GM12875 (cell line): ENCODE data around the gene ZNF792.

ENCODE experiments used
- H3K4me3 ChIP-seq: one replicate; pipeline ENCODE4 v1.5.1; 2011; ENCODE audit warnings: low read depth, low read length, control low read depth
- TF ChIP-seq, protein P1 (sequence below): IDR thresholded peaks from 2 replicates; pipeline ENCODE4 v1.5.1; 2011; ENCODE audit warnings: low read depth, mild to moderate bottlenecking, control low read depth, inconsistent platforms, low read length, moderate library complexity, borderline replicate concordance; ENCODE audit not compliant: insufficient read depth

Gene ZNF792

DNA sequence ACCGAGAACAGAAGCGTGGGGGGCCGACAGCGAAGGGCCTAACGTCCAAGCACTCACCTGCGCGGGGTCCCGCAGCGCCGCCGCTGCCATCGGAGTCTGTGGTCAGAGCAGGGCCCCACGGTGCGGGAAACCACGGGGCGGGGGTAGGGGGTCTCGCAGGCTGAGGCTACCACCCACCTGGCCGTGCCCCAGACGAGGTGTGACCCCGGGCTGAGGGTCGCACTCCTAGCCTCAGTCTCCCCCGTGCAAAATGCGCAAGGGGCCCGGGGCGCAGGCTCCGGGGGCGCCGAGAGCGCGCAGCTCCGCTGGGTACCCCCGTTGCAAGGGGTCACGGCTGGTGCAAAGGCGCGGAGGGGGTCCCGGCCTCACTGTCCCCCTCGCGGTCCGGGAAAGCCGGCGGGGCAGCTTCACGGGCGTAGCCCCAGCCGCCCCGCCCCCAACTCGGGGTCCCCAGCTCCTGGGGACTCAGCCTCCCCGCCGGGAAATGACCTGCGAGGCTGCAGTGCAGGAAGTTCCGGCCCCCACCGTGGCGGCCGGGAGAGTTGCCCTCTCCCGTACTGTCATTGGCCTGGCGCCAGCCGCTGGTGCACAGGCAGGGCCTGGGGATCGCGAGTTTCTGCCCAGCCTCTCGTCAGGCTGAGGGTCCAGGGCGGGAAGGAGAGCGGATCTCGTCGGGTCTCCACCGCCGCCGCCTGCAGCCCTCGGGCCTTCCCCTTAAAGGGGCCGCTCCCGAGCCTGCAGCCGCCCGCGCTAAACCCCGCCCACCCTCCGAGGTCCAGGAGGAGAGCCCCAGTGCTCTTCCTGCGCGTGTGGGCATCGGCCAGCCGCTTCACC lies at the start of gene ZNF792:
TSS of gene ZNF792 (minus strand) at position 657 of the 834 bp plus-strand sequence. CDS start at position 90, 567 bp downstream.
- TF ChIP-seq, protein P1, sequence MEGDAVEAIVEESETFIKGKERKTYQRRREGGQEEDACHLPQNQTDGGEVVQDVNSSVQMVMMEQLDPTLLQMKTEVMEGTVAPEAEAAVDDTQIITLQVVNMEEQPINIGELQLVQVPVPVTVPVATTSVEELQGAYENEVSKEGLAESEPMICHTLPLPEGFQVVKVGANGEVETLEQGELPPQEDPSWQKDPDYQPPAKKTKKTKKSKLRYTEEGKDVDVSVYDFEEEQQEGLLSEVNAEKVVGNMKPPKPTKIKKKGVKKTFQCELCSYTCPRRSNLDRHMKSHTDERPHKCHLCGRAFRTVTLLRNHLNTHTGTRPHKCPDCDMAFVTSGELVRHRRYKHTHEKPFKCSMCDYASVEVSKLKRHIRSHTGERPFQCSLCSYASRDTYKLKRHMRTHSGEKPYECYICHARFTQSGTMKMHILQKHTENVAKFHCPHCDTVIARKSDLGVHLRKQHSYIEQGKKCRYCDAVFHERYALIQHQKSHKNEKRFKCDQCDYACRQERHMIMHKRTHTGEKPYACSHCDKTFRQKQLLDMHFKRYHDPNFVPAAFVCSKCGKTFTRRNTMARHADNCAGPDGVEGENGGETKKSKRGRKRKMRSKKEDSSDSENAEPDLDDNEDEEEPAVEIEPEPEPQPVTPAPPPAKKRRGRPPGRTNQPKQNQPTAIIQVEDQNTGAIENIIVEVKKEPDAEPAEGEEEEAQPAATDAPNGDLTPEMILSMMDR: no peak

DNA sequence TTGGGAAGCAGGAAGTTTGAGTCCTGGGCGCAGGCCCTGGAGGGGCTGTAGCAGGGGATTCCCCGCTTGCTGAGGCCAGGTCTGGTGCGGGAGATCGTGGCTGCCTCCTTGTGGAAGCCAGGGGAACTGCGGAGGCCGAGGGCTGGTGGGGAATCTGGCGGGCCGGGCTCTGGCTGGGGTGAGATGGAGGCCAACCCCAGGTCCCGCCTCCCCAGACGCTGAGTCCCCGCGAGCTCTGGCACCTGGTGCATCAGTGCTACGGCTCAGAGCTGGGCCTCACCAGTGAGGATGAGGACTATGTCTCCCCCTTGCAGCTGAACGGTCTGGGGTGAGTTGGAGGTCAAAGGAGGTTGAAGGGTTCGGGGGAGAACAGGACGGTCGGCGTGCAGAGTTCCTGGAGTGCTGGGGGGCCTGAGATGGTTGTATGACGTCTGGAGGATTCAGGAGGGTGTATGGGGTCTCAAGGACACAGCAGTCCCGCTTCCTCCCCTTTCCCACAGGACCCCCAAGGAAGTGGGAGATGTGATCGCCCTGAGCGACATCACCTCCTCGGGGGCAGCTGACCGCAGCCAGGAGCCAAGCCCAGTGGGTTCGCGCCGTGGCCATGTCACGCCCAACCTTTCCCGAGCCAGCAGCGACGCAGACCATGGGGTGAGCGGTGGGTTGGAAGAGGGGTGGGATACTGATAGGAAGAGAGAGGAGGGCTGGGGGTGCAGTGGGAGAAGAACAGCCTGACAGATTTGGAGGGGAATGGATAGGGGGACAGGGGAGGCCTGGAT lies 49.2 kb upstream of the ZNF792 start:
- H3K4me3 ChIP-seq: no peak overlapping the region

More for the DNA sequence above, at the start of gene ZNF792:
- peak within 1 kb of the TSS; percentile 91 for H3K4me3 ChIP-seq

DNA sequence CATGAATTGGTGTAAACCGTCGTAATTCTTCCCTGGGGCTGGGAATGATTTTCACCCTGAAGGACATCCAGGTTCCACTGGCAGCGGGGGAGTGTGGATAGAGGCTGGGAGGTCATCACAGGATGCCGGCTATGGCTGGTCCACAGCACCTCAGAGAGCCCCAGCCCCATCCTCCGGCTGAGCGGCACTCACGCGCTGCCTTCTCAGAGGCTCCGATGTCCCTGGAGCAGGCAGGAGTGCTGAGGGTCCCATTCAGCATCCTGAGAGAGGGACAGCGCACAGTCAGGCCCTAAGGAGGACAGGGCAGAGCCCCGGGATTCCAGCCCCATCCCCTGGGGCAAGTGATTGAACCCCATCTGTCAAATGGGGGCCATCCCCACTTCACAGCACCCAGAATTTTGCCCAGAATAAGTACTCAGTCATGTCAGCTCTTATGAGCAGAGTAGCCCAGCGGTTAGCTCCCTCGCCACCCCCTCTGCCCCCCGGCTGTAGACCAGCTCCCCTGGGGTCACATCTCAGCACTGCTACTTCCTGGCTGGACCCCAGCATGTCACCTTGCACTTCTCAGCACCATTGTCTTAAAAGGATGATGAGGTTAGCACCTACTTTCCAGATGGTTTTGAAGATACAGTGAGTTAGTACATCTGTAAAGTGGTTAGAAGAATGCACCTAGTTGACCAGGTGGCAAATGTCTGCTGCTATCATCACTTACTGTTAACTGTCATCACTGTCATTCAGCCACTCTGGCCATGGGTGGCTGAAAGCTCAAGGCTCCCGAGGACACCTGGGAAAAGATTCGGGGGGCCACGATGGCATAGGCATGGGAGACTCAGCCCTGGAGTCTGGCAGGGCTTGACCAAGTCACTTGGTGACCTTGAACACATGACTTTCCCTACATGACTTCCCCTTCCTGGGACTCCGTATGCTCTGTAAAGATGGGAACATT lies 48.0 kb upstream of the ZNF792 start:
- TF ChIP-seq, protein P1: no peak
- no peak overlapping the region for H3K4me3 ChIP-seq

More for the DNA sequence above, 49.2 kb upstream of the ZNF792 start:
- TF ChIP-seq, protein P1: peak; percentile 98

DNA sequence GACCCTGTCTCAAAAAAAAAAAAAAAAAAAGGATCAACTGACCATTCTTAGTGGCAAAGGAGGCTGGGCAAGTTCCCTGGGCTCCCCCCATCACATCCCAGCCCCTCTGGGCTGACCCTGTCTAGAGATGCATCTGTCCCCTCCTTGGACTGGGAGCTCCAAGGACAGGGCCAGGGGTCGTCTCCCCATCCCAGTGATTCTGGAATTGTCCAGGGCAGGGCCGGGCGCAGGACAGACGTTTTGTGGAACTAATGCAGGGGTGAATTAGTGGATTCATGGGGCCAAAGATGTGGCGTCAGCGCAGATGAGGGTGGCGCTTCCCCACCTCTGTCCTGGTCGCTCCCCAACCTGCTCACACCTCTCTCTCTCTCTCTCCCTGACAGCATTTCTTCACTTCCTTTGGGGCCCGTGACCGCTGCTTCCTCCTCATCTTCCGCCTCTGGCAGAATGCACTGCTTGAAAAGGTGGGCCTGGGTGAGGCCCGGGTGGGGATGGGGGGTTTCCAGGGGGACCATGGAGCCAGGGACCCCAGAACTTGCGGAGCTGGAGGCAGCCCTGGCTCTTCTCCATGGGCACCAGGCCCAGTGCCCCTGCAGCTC lies 47.2 kb upstream of the ZNF792 start:
- TF ChIP-seq, protein P1: no peak
- no peak overlapping the region for H3K4me3 ChIP-seq

DNA sequence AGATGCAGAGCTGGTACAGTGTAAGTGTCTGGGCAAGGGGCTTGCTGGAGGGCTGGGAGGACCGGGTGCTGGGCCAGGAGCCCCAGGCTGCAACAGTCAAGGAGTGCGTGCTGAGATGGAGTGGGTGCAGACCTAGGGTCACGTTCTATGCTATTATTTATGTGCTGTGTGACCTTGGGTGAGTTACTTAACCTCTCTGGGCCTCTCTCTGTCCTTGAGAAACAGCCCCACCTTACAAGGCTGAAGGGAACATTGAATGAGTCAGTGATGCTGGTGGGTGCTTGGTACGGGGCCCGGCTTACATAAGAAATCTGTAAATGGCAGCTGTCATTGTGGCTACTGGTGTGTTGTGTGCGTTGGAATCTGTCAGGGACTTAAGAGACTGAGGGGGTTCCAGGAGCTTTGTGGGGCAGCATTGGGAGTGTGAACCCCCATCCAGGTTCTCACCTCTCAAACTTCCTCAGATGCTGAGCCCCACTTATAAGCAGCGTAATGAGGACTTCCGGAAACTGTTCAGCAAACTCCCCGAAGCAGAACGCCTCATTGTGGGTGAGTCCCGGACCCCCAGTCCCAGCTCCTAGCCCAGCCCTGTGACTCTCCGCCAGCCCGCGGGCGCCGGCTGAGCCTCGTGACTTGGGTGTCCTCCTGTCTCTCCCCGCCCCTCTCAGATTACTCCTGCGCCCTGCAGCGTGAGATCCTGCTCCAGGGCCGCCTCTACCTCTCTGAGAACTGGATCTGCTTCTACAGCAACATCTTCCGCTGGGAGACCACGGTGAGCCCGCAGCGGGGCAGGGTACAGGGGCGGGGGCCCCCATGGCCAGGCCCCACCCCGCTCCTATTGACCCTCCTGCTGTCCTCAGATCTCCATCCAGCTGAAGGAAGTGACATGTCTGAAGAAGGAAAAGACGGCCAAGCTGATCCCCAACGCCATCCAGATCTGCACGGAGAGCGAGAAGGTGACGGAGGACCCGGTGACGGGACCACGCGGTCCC lies 45.7 kb upstream of the ZNF792 start:
- TF ChIP-seq, protein P1: no peak
- H3K4me3 ChIP-seq: no peak overlapping the region
